SK-N-MC (cell line): Measurements from ENCODE around the gene WTAP.

Experiments used
- EZH2 ChIP-seq: fragments of 200-600 bp; sonication (generic); IDR thresholded peaks from one replicate; pipeline ENCODE4 v1.6.1; 2017; ENCODE audit warnings: antibody characterized with exemption
- POLR2AphosphoS5 ChIP-seq: IDR thresholded peaks from 2 replicates; pipeline ENCODE4 v1.6.1; 2012; ENCODE audit warnings: mild to moderate bottlenecking, low read depth, low read length, borderline replicate concordance

GRCh38 chr6:159682295-159682694 lies 45.0 kb upstream of the WTAP start:
- TF ChIP-seq EZH2, result no peak
- TF ChIP-seq POLR2AphosphoS5, result no peak
